ACC112 (cell line): Measurements from ENCODE around the gene DENND5B.
A peak's percentile ranks its signal among the peaks of the same experiment; 100 is the strongest.
"Not testable (repeated sequence)": the region's sequence is repeated elsewhere in the genome, so short reads cannot be mapped to it uniquely, and the experiment has no call there.

ENCODE experiments used
- H2AFZ ChIP-seq: fragments of 200-600 bp; sonication (generic); one replicate; pipeline ENCODE4 v1.6.0; 2017; ENCODE audit warnings: antibody characterized with exemption, low read length; ENCODE audit not compliant: unreplicated experiment
- H3K27ac ChIP-seq: fragments of 200-600 bp; sonication (generic); 2 replicates; pipeline ENCODE4 v1.5.1; 2014; ENCODE audit warnings: low read depth, mild to moderate bottlenecking, antibody characterized with exemption, low read length, moderate library complexity
- H3K27me3 ChIP-seq: fragments of 200-600 bp; sonication (generic); 2 replicates; pipeline ENCODE4 v1.6.1; 2014; ENCODE audit warnings: mild to moderate bottlenecking, antibody characterized with exemption, low read length, moderate library complexity, mixed read lengths; ENCODE audit not compliant: insufficient read depth
- H3K36me3 ChIP-seq: fragments of 200-600 bp; sonication (generic); 2 replicates; pipeline ENCODE4 v1.6.1; 2016; ENCODE audit warnings: mild to moderate bottlenecking, antibody characterized with exemption, low read length, moderate library complexity, mixed read lengths; ENCODE audit not compliant: insufficient read depth
- H3K4me1 ChIP-seq: fragments of 200-600 bp; sonication (generic); one replicate; pipeline ENCODE4 v1.6.1; 2016; ENCODE audit warnings: low read length, mixed read lengths; ENCODE audit not compliant: insufficient read depth, unreplicated experiment, control insufficient read depth
- H3K4me3 ChIP-seq: fragments of 200-600 bp; sonication (generic); 2 replicates; pipeline ENCODE4 v1.5.1; 2014; ENCODE audit warnings: mild to moderate bottlenecking, low read depth, low read length
- H3K79me2 ChIP-seq: fragments of 200-600 bp; sonication (generic); one replicate; pipeline ENCODE4 v1.6.0; 2016; ENCODE audit warnings: low read length; ENCODE audit not compliant: control insufficient read depth, unreplicated experiment, insufficient read depth

DENND5B gene

GRCh38 chr12:31574367-31574766 lies 16.6 kb downstream of the DENND5B start:
- peaks cover 14% of the 10 kb centered on the region for H3K4me1 ChIP-seq
- H3K4me3 ChIP-seq, H2AFZ ChIP-seq, H3K27me3 ChIP-seq, H3K36me3 ChIP-seq, H3K27ac ChIP-seq, H3K79me2 ChIP-seq: not testable (repeated sequence)

GRCh38 chr12:31572900-31573600 lies 17.9 kb downstream of the DENND5B start:
- H3K4me3 ChIP-seq = no peak overlapping the region
- H3K36me3 ChIP-seq = no peaks in the 10 kb centered on the region
- H3K27me3 ChIP-seq = no peaks in the 10 kb centered on the region
- H3K79me2 ChIP-seq = peaks cover 9% of the 10 kb centered on the region
- peaks cover 10% of the 10 kb centered on the region for H3K4me1 ChIP-seq
- no peak overlapping the region for H2AFZ ChIP-seq
- H3K27ac ChIP-seq = no peak overlapping the region

- Histone ChIP-seq H3K27ac (no peak overlapping the region), H2AFZ (no peak overlapping the region), H3K27me3 (no peaks in the 10 kb centered on the region), H3K4me1 (peaks cover 10% of the 10 kb centered on the region), H3K36me3 (no peaks in the 10 kb centered on the region), H3K79me2 (peaks cover 9% of the 10 kb centered on the region), H3K4me3 (peak overlapping the region; percentile 54)
These were observed 20.1 kb downstream of the DENND5B start for GRCh38 chr12:31570880-31571279.

- not testable (repeated sequence) for H2AFZ ChIP-seq, H3K4me1 ChIP-seq
These were observed 21.4 kb downstream of the DENND5B start for GRCh38 chr12:31569517-31569916.

GRCh38 chr12:31568498-31568897 lies 22.4 kb downstream of the DENND5B start:
- Histone ChIP-seq H3K27me3 (no peaks in the 10 kb centered on the region), H3K79me2 (peaks cover 3% of the 10 kb centered on the region), H3K4me3 (no peak overlapping the region), H3K36me3 (no peaks in the 10 kb centered on the region), H2AFZ (no peak overlapping the region), H3K27ac (no peak overlapping the region), H3K4me1 (peaks cover 6% of the 10 kb centered on the region)

More at GRCh38 chr12:31569517-31569916, 21.4 kb downstream of the DENND5B start:
- H3K4me3 ChIP-seq, H3K27ac ChIP-seq, H3K27me3 ChIP-seq, H3K36me3 ChIP-seq, H3K79me2 ChIP-seq: not testable (repeated sequence)

- no peak overlapping the region for H2AFZ ChIP-seq
- no peaks in the 10 kb centered on the region for H3K36me3 ChIP-seq
- H3K27ac ChIP-seq = no peak overlapping the region
- no peak overlapping the region for H3K4me3 ChIP-seq
- H3K27me3 ChIP-seq = no peaks in the 10 kb centered on the region
- H3K4me1 ChIP-seq = peaks cover 9% of the 10 kb centered on the region
- no peaks in the 10 kb centered on the region for H3K79me2 ChIP-seq
These were observed 23.9 kb downstream of the DENND5B start for GRCh38 chr12:31567029-31567428.

- no peak overlapping the region for H3K27ac ChIP-seq
- H3K79me2 ChIP-seq = no peaks in the 10 kb centered on the region
- H3K4me3 ChIP-seq = no peak overlapping the region
- H3K36me3 ChIP-seq = no peaks in the 10 kb centered on the region
- H2AFZ ChIP-seq = no peak overlapping the region
- no peaks in the 10 kb centered on the region for H3K27me3 ChIP-seq
- peaks cover 9% of the 10 kb centered on the region for H3K4me1 ChIP-seq
These were observed 24.4 kb downstream of the DENND5B start for GRCh38 chr12:31566547-31566946.

- H2AFZ ChIP-seq = no peak overlapping the region
- no peak overlapping the region for H3K4me3 ChIP-seq
- H3K27ac ChIP-seq = no peak overlapping the region
- no peaks in the 10 kb centered on the region for H3K79me2 ChIP-seq
- no peaks in the 10 kb centered on the region for H3K27me3 ChIP-seq
- H3K4me1 ChIP-seq = peaks cover 18% of the 10 kb centered on the region
- no peaks in the 10 kb centered on the region for H3K36me3 ChIP-seq
These were observed 28.2 kb downstream of the DENND5B start for GRCh38 chr12:31562594-31563328.

- Histone ChIP-seq H3K27ac (no peak overlapping the region), H3K27me3 (no peaks in the 10 kb centered on the region), H3K4me1 (peaks cover 19% of the 10 kb centered on the region), H3K36me3 (no peaks in the 10 kb centered on the region), H2AFZ (no peak overlapping the region), H3K79me2 (no peaks in the 10 kb centered on the region), H3K4me3 (no peak overlapping the region)
These were observed 30.4 kb downstream of the DENND5B start for GRCh38 chr12:31560516-31560915.

GRCh38 chr12:31558521-31558920 lies 32.4 kb downstream of the DENND5B start:
- Histone ChIP-seq H3K79me2 (no peaks in the 10 kb centered on the region), H2AFZ (no peak overlapping the region), H3K27me3 (no peaks in the 10 kb centered on the region), H3K27ac (peak overlapping the region; percentile 67), H3K4me3 (peak overlapping the region; percentile 2; the same call in 1 of the 2 replicates), H3K36me3 (no peaks in the 10 kb centered on the region), H3K4me1 (peaks cover 19% of the 10 kb centered on the region)

GRCh38 chr12:31557707-31558106 lies 33.2 kb downstream of the DENND5B start:
- H3K27me3 ChIP-seq = no peaks in the 10 kb centered on the region
- no peaks in the 10 kb centered on the region for H3K36me3 ChIP-seq
- H3K4me3 ChIP-seq = no peak overlapping the region
- H3K79me2 ChIP-seq = no peaks in the 10 kb centered on the region
- H2AFZ ChIP-seq = no peak overlapping the region
- H3K27ac ChIP-seq = peak overlapping the region; percentile 67
- H3K4me1 ChIP-seq = peaks cover 17% of the 10 kb centered on the region
